GM12872 (cell line): ENCODE data around the gene METTL16.

ENCODE experiments used
- TF ChIP-seq, protein P1 (sequence below): IDR thresholded peaks from 3 replicates; pipeline ENCODE4 v1.5.1; 2011; ENCODE audit warnings: low read depth, mild to moderate bottlenecking, low read length, moderate library complexity; ENCODE audit not compliant: insufficient read depth

METTL16 gene

DNA sequence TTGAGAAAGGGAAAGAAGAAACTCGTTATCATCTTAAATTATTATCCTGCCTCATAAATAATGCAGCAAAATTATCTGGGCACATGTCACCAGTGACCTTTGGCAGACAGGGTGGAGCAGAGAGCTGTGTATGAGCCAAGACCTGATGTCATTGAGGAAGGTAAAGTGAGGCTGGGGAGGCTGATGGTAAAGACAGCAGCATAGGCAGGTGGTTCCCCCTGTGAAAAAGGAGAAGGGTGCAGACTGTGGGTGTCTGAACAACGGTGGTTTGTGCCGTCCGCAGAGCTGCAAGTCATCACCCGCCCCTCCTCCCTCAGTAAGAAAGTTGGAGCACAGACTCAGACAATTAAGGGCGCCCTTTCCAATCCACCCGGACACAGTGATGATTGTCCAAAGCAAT lies 30.8 kb upstream of the METTL16 start:
- TF ChIP-seq, protein P1, sequence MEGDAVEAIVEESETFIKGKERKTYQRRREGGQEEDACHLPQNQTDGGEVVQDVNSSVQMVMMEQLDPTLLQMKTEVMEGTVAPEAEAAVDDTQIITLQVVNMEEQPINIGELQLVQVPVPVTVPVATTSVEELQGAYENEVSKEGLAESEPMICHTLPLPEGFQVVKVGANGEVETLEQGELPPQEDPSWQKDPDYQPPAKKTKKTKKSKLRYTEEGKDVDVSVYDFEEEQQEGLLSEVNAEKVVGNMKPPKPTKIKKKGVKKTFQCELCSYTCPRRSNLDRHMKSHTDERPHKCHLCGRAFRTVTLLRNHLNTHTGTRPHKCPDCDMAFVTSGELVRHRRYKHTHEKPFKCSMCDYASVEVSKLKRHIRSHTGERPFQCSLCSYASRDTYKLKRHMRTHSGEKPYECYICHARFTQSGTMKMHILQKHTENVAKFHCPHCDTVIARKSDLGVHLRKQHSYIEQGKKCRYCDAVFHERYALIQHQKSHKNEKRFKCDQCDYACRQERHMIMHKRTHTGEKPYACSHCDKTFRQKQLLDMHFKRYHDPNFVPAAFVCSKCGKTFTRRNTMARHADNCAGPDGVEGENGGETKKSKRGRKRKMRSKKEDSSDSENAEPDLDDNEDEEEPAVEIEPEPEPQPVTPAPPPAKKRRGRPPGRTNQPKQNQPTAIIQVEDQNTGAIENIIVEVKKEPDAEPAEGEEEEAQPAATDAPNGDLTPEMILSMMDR, result no peak

DNA sequence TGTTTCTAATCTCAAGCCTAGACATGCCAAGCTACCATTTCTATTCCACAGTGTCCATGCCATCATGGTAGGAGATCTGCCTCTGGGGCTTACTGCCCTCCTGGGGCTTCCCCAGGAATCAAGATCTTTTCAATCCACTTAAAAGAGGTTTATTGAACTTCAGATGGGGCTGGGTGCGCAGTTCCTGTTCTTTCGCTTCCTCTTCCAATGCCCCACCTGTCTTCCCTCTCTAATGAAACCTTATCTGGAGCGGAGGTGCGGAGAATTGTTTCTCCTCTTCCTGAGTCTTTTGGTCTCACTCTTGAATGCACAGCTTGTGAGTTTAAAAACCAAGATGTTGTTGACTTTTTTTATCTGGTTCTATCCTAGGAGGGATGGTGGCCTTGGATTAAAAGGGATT lies 30.4 kb upstream of the METTL16 start:
- TF ChIP-seq, protein P1, result no peak

- TF ChIP-seq, protein P1, result no peak
These were observed 20.5 kb upstream of the METTL16 start for GRCh38 chr17:2532146-2532720.

DNA sequence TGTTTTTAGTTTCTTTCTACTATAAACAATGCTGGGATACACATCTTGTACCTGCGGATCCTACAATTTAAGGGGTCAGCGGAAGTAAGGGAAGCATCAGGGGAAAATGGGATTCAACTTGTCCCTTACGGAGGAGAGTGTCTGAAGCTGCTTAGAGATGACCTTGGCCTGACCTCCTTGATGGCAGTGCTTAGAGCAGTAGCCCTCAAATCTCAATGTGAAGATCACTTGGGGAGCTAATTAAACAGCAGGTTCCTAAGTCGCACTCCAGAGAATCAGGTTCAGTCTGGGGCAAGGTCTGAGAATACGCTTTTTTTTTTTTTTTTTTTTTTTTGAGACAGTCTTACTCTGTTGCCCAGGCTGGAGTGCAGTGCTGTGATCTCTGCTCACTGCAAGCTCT lies 9.6 kb upstream of the METTL16 start:
- TF ChIP-seq, protein P1, result no peak

DNA sequence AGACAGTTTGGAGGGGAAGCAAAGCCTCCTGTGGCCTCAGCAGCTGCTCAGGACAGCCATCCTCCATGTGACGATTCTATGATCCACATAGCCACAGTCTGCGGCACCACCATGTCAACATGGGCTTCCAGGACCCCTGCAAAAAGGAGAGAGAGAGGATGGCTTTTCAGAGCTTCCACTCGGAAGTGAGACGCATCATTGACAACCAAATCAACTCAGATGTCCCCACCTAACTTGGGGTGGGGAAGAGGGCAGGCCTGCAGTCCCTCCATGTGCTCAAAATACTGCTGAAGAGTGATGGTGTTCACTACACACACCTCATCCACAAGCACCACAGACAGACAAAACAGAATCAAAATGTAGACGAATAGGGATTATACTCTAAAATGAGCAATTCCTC lies 5.9 kb upstream of the METTL16 start:
- TF ChIP-seq, protein P1, result no peak

- TF ChIP-seq, protein P1, result no peak
These were observed 588 bp downstream of the METTL16 start for GRCh38 chr17:2511138-2511461.

- TF ChIP-seq, protein P1, result no peak
These were observed 1.1 kb downstream of the METTL16 start for GRCh38 chr17:2510559-2510958.
